Ammon's horn (tissue), 1 donor: Measurements from ENCODE around the gene PCSK4.

Experiments used
- DNase-seq: peaks from one replicate; pipeline ENCODE4 v3.0.0-alpha.2; 2016; ENCODE audit warnings: low spot score

The PCSK4 gene

GRCh38 chr19:1470055-1470304, 20.2 kb downstream of the PCSK4 start:
- no peak for DNase-seq

- DNase-seq: no peak
These were observed 20.7 kb downstream of the PCSK4 start for GRCh38 chr19:1469255-1470054.

- DNase-seq: no peak
These were observed 21.3 kb downstream of the PCSK4 start for GRCh38 chr19:1468821-1469254.

GRCh38 chr19:1468274-1468820, 21.8 kb downstream of the PCSK4 start:
- DNase-seq: no peak

- no peak for DNase-seq
These were observed 22.5 kb downstream of the PCSK4 start for GRCh38 chr19:1467490-1468273.

- DNase-seq: no peak
These were observed 23.0 kb downstream of the PCSK4 start for GRCh38 chr19:1467215-1467489.

GRCh38 chr19:1466461-1467214, 23.5 kb downstream of the PCSK4 start:
- no peak for DNase-seq

GRCh38 chr19:1466018-1466460, 24.1 kb downstream of the PCSK4 start:
- DNase-seq: no peak

GRCh38 chr19:1465191-1466016, 24.7 kb downstream of the PCSK4 start:
- no peak for DNase-seq

GRCh38 chr19:1461862-1462261, 28.3 kb downstream of the PCSK4 start:
- DNase-seq: no peak

- DNase-seq: no peak
These were observed 29.8 kb downstream of the PCSK4 start for GRCh38 chr19:1460033-1460995.

- no peak for DNase-seq
These were observed 30.7 kb downstream of the PCSK4 start for GRCh38 chr19:1459479-1459878.

- no peak for DNase-seq
These were observed 32.3 kb downstream of the PCSK4 start for GRCh38 chr19:1457892-1458291.

- no peak for DNase-seq
These were observed 33.0 kb downstream of the PCSK4 start for GRCh38 chr19:1457031-1457739.

GRCh38 chr19:1456121-1456900, 33.8 kb downstream of the PCSK4 start:
- no peak for DNase-seq

GRCh38 chr19:1455336-1456120, 34.6 kb downstream of the PCSK4 start:
- DNase-seq: no peak

- DNase-seq: no peak
These were observed 35.2 kb downstream of the PCSK4 start for GRCh38 chr19:1455002-1455335.
